ENCODE data around the gene PON2.

PON2 gene

DNA sequence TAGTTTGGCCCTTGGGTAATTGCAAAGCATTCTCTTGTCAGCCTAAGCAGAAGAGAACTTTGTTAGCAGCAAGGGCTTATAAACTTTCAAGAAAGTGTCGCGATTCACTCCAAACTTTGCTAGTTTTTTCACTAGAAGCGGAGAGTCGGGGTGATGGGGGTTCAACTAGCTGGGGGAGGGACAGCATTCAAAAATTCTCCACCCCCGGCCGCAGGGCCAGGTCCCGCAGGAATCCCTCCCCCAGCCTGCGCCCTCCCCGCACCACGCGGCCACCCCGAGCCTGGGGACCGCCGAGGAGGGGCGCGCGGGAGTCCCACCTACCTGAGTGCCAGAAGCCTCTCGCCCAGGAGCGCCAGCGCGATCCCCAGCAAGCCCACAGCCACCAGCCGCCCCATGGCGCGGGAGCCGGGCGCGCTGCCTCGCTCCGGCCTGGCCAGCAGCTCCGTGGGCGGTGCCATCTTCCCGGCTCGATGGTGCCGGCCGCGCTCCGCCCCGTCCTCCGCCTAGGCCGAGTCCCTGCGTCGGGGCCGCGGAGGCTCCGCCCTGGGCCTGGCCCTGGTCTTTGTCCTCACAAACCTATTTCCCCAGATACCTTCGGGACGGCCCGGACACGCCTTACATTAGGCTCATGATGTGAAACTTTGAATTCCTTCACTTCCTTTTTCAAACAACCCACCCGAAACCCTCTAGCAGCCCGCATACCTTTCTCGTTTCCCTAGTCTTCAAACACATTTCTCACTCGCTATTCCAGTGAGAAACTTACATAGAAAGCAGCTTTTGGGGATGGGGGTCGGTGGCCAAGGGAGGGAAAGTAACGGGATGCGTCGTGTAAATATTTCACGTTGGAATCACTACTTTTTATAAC lies at the start of gene PON2:
PON2 (minus strand) TSS at position 472 of the 865 bp plus-strand sequence; CDS start at position 395, 77 bp downstream.
- peak within 1 kb of the TSS; percentile 67 for H3K4me3 ChIP-seq (ENCODE audit: control insufficient read depth, low read depth, low read length)
- TF ChIP-seq, protein P1, sequence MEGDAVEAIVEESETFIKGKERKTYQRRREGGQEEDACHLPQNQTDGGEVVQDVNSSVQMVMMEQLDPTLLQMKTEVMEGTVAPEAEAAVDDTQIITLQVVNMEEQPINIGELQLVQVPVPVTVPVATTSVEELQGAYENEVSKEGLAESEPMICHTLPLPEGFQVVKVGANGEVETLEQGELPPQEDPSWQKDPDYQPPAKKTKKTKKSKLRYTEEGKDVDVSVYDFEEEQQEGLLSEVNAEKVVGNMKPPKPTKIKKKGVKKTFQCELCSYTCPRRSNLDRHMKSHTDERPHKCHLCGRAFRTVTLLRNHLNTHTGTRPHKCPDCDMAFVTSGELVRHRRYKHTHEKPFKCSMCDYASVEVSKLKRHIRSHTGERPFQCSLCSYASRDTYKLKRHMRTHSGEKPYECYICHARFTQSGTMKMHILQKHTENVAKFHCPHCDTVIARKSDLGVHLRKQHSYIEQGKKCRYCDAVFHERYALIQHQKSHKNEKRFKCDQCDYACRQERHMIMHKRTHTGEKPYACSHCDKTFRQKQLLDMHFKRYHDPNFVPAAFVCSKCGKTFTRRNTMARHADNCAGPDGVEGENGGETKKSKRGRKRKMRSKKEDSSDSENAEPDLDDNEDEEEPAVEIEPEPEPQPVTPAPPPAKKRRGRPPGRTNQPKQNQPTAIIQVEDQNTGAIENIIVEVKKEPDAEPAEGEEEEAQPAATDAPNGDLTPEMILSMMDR (IDR thresholded peaks at IDR 0.05; ENCODE audit: control insufficient read depth, insufficient read depth, low read depth, low read length, missing control alignments), result no peak
- DNase-seq (ENCODE audit: low read depth), result no peak

DNA sequence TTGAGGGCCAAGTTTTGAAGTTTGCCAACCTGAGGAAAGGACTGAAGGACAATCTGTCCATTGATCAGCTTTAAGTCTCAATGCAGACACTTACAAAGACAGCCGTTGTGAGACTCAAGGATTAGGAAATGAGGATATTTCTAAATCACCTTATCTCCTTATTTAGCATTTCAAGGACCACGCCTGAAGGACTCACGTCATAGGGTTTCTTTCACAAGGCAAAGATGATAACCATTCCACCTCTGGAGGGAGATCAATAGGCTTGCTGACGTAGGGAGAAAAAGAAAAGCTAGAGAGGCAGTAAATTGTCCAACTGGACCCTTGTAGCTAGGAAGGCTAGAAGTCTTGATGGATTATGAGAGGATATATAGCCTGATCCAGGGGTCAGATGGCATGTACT lies 47.6 kb upstream of the PON2 start:
- TF ChIP-seq, protein P1 (IDR thresholded peaks at IDR 0.05; ENCODE audit: control insufficient read depth, insufficient read depth, low read depth, low read length, missing control alignments), result no peak
- no peak for DNase-seq (ENCODE audit: low read depth)
- no peak overlapping the region for H3K4me3 ChIP-seq (ENCODE audit: control insufficient read depth, low read depth, low read length)

DNA sequence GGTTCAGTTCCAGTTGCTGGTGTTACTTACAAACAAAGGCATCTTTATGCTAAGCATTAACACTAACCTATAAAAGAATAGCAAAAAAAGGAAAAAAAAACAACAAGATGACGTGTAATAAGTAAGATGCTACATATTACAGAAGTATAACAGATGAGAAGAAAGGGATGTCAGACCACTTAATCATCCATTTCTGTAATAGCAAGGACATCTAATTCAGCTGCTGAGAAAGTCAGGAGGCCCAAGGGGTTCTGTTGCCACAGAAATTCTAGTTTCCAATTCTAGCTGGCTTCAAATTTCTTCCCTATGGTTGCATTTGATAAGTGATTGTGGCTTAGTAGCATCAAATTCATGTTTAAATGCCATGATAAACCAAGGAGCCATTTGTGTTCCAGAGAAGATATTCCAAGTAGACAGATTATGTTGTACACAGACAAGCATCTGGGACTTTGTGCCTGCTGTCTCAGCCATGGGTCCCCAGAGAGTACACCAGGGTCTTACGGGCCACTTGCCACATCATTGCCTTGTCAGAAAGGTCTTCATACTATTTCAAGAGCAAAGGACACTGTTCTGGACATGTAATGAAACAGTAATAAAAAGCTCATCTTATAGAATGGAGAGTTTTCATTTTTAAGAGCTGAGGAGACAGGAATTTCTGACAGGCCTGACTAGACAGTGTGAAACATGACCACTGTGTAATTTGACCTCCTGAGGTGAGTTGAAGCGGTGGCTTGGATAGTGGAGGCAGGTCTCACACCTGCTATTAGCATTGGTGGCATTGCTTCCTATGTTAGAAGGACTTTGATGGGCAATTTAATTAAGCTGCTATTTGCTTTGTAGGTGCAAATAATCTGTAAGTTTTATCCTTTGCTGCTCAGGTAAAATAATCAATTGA lies 46.7 kb upstream of the PON2 start:
- no peak for DNase-seq (ENCODE audit: low read depth)
- TF ChIP-seq, protein P1 (IDR thresholded peaks at IDR 0.05; ENCODE audit: control insufficient read depth, insufficient read depth, low read depth, low read length, missing control alignments), result no peak
- H3K4me3 ChIP-seq (ENCODE audit: control insufficient read depth, low read depth, low read length), result no peak overlapping the region

DNA sequence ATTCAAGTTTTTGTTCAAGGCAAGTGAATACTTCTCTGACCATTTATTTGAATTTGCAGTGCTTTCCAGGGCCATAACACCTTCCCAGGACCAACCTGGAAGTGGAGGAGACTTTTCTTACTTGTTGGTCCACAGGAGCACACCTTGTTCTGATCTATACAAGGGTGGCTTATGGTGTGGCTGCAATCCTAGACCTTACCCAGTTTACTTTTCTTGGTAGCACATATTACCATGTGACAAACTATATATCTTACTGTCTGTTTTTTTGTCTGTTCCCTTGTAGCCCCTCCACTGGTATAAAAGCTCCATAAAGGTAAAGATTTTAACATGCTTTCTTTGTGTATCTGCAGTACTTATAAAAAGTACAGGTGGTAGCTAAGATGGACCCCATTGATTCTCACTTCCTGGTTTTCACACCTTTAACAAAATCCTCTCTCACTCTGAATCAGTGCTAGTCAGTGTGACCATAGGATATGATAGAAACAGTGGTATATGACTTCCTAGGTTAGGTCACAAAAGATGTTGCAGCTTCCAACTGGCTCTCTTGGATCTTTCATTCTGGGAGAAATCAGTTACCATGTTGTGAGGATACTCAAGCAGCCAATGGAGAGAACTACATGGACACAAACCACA lies 45.3 kb upstream of the PON2 start:
- TF ChIP-seq, protein P1 (IDR thresholded peaks at IDR 0.05; ENCODE audit: control insufficient read depth, insufficient read depth, low read depth, low read length, missing control alignments), result no peak
- H3K4me3 ChIP-seq (ENCODE audit: control insufficient read depth, low read depth, low read length), result no peak overlapping the region
- no peak for DNase-seq (ENCODE audit: low read depth)

DNA sequence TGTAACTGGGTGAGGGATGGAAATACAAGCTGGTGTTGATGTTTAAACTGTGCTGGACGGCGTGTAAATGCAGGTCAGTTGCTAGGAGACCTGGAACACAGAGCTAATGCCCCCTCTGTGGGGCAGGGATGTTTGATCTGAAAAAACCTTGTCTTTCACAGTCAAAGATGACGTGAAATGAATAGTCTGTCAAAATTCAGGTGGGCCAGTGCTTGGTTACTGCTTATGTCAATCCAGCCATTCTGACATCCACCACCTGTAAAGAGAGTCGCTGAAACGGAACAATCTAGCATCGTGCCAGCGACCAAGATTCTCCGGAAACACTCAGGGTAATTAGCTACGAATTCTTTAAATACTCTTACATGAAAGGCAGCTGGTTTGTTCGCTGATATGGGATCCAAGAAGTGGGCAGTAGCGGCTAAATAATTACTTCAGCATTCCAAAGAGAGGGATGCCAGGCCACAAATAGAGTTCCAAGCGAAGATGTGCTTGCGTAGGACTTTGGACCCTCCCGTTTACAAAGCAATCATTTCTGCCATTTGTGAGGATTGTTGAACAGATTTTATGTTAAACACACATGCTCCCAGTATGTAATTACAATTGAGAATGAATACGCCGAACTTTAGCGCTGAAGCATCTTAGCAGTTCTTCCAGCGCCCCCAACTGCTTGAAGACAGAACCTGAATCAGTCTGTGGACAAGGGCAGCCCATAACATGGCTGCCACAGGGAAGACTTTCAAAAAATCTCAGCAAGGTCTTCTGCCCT lies 43.6 kb upstream of the PON2 start:
- DNase-seq (ENCODE audit: low read depth), result no peak
- no peak overlapping the region for H3K4me3 ChIP-seq (ENCODE audit: control insufficient read depth, low read depth, low read length)
- TF ChIP-seq, protein P1 (IDR thresholded peaks at IDR 0.05; ENCODE audit: control insufficient read depth, insufficient read depth, low read depth, low read length, missing control alignments), result peak; percentile 53

All from AG09309 (cell line).